Panc1 (cell line): ENCODE data around the gene SRSF3. TPM values are rescaled to one million over a fixed set of nuclear protein-coding genes. Genes with fewer than 3 reads are reported as not detected.

Source experiments
- ATAC-seq: fragments of 200-7000 bp; cut with Tn5 transposase; 2 replicates; pipeline ENCODE4 v1.9.1; 2020; ENCODE audit warnings: mild to moderate bottlenecking, moderate library complexity
- Bru-seq: library from RNA; stranded (reverse); fragments of 400-500 nt; gene quantifications from one replicate; lab custom pipeline; 2021; lab: Mats Ljungman, UMichigan
- BruChase-seq, 2 experiments: library from RNA; stranded (reverse); fragments of 400-500 nt; gene quantifications; one replicate each; lab custom pipeline; 2021; lab: Mats Ljungman, UMichigan
- BruUV-seq: library from RNA; stranded (reverse); fragments of 400-500 nt; replicated peaks from 2 replicates; lab custom pipeline; 2021; lab: Mats Ljungman, UMichigan
- CTCF ChIA-PET: fragments of 300-600 bp; sonication (Branson Sonifier 250); formaldehyde crosslinking; loops from one replicate; lab custom pipeline; 2022; ENCODE audit warnings: antibody characterized with exemption; lab: Charles Lee
- POLR2A ChIA-PET: fragments of 300-600 bp; sonication (Branson Sonifier 250); formaldehyde crosslinking; loops from one replicate; lab custom pipeline; 2022; ENCODE audit warnings: antibody characterized with exemption; lab: Charles Lee
- DNase-seq: peaks from one replicate; pipeline ENCODE4 v3.0.0-alpha.2; 2010; ENCODE audit warnings: low read depth, low spot score
- H3K27ac ChIP-seq: 2 replicates; pipeline ENCODE4 v1.5.1; 2011; ENCODE audit warnings: mild to moderate bottlenecking, low read length, inconsistent platforms
- H3K27me3 ChIP-seq: fragments of 200-500 bp; sonication (Bioruptor generic); 2 replicates; pipeline ENCODE4 v1.6.0; 2014; ENCODE audit warnings: low read length, inconsistent platforms; ENCODE audit not compliant: control insufficient read depth, insufficient read depth
- H3K36me3 ChIP-seq: fragments of 200-500 bp; sonication (Bioruptor generic); 2 replicates; pipeline ENCODE4 v1.5.1; 2014; ENCODE audit warnings: inconsistent platforms, mild to moderate bottlenecking, low read length, moderate library complexity; ENCODE audit not compliant: control insufficient read depth, insufficient read depth
- H3K4me1 ChIP-seq: 2 replicates; pipeline ENCODE4 v1.5.1; 2011; ENCODE audit warnings: inconsistent platforms, mild to moderate bottlenecking, low read length, moderate library complexity; ENCODE audit not compliant: control insufficient read depth, insufficient read depth
- H3K4me3 ChIP-seq, 2 experiments: 2 replicates each; pipeline ENCODE4 v1.5.1; 2011 to 2012; ENCODE audit warnings: low read depth in 2 of 2, low read length in 2 of 2, mild to moderate bottlenecking in 2 of 2, inconsistent platforms in 1 of 2, moderate library complexity in 1 of 2
- H3K9me3 ChIP-seq: fragments of 200-500 bp; sonication (Bioruptor generic); 2 replicates; pipeline ENCODE4 v1.5.1; 2014; ENCODE audit warnings: low read depth, mild to moderate bottlenecking, inconsistent platforms, low read length, moderate library complexity; ENCODE audit not compliant: control insufficient read depth, insufficient read depth
- POLR2AphosphoS5 ChIP-seq: IDR thresholded peaks from 2 replicates; pipeline ENCODE4 v1.6.1; 2012; ENCODE audit warnings: mild to moderate bottlenecking, low read depth, low read length, moderate library complexity
- SIN3A ChIP-seq: IDR thresholded peaks from 2 replicates; pipeline ENCODE4 v1.6.1; 2012; ENCODE audit warnings: low read depth, mild to moderate bottlenecking, low read length, moderate library complexity, borderline replicate concordance; ENCODE audit not compliant: insufficient read depth
- TCF7L2 ChIP-seq: IDR thresholded peaks from 2 replicates; pipeline ENCODE4 v1.6.1; 2011; ENCODE audit warnings: mild to moderate bottlenecking, low read depth, low read length, inconsistent platforms
- in situ Hi-C: cut with HindIII; loops from 2 replicates; pipeline ENCODE4 v1.10.0; 2016; ENCODE audit warnings: low sequenced_read_pairs, low pct_unique_long_range_greater_than_20kb
- intact Hi-C: fragments of 100-400 bp; cut with micrococcal nuclease; formaldehyde crosslinking; loops from one replicate; pipeline ENCODE4 v1.10.0; 2022; ENCODE audit not compliant: unreplicated experiment
- long read RNA-seq: library from polyadenylated mRNA; unstranded; transcript quantifications from one replicate; pipeline ENCODE4 v2.0.0, GENCODE V29; 2021; ENCODE audit not compliant: unreplicated experiment
- polyA plus RNA-seq: library from polyadenylated mRNA; unstranded; fragments of >200 nt; gene quantifications from one replicate; pipeline ENCODE4 v1.2.1, GENCODE V29; 2012; ENCODE audit warnings: missing spikeins; ENCODE audit not compliant: insufficient read length
- total RNA-seq: library from RNA; stranded (reverse); gene quantifications from one replicate; pipeline ENCODE4 v1.2.1, GENCODE V29; 2021; ENCODE audit not compliant: unreplicated experiment
- TF ChIP-seq, protein P1 (sequence below), 2 experiments: IDR thresholded peaks; 2 replicates each; pipeline ENCODE4 v1.6.1; 2011 to 2012; ENCODE audit warnings: low read depth in 2 of 2, control low read depth in 1 of 2, low read length in 1 of 2, mild to moderate bottlenecking in 1 of 2, moderate library complexity in 1 of 2; ENCODE audit not compliant: insufficient read depth in 1 of 2
- TF ChIP-seq, protein P2 (sequence below): fragments of 450-650 bp; IDR thresholded peaks from 2 replicates; pipeline ENCODE4 v1.5.1; 2017; ENCODE audit warnings: mild to moderate bottlenecking

The SRSF3 gene
- total RNA-seq (356 TPM), Bru-seq, nascent RNA (percentile 100 among the genes with signal in this experiment), BruChase-seq, experiment 1, labeled RNA remaining after a 2-hour chase (percentile 99 among the genes with signal in this experiment), BruChase-seq, experiment 2, labeled RNA remaining after a 6-hour chase (percentile 99 among the genes with signal in this experiment)
- polyA plus RNA-seq, result 270 TPM
- long read RNA-seq, full-length matches to known transcripts, result 507 of 547 reads
- long read RNA-seq, partial matches to known transcripts, result 15 of 547 reads
- long read RNA-seq, other reads (novel, unspliced or antisense), result 25 of 547 reads

DNA sequence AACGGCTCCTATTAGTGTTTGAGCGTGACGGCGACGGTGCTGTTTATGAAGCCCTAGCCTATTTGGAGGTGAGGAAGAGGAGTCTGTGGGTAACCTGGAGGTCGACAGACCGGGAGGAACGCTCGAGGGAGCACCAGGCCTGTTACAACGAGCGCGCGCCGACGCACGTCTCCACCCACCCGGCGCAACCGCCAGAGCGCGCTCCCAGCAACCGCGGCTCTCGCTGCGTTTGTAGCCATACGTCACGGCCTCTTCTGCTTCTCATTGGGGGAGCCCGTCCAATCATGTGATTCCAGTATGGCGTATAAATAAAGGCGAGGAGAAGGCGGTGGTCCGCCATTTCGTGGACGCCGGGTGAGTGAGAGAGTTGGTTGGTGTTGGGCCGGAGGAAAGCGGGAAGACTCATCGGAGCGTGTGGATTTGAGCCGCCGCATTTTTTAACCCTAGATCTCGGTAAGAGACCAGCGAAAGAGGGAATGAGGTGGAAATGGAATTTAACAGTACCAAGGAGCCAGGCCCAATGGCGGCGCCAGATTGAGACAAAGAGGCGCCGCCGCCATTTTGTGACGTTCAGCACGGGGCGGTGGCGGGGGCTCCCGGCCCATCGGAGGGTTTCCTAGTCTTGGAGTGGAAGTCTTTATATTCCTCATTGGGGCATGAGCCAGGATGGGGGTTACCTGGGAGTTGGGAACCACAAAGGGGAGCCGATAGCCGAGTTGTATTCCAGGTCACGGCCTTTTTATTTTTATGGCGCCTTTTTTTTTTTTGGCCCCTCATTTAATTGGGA is at the start of gene SRSF3:
SRSF3 (plus strand) TSS at position 334 of the 787 bp plus-strand sequence. CDS start 2,401 bp downstream, outside the sequence.
- in situ Hi-C loops, result no loop called here
- Histone ChIP-seq H3K4me3 (peak within 1 kb of the TSS; percentile 98 to 99), H3K27me3 (no peaks in the 10 kb centered on the region), H3K27ac (peak within 1 kb of the TSS; percentile 99), H3K36me3 (peaks cover 37% of the 10 kb centered on the region), H3K9me3 (no peaks in the 10 kb centered on the region), H3K4me1 (peaks cover 18% of the 10 kb centered on the region)
- intact Hi-C loops, result loop anchor here (2.0 kb wide), 1 partner anchor 47 kb away; the partner anchor contains the start of gene STK38
- CTCF ChIA-PET, result interaction anchor here (0.6 kb wide), 1 partner anchor 151 kb away, joined by 4 read pairs; no protein-coding TSS in a partner anchor
- TF ChIP-seq, protein P1, sequence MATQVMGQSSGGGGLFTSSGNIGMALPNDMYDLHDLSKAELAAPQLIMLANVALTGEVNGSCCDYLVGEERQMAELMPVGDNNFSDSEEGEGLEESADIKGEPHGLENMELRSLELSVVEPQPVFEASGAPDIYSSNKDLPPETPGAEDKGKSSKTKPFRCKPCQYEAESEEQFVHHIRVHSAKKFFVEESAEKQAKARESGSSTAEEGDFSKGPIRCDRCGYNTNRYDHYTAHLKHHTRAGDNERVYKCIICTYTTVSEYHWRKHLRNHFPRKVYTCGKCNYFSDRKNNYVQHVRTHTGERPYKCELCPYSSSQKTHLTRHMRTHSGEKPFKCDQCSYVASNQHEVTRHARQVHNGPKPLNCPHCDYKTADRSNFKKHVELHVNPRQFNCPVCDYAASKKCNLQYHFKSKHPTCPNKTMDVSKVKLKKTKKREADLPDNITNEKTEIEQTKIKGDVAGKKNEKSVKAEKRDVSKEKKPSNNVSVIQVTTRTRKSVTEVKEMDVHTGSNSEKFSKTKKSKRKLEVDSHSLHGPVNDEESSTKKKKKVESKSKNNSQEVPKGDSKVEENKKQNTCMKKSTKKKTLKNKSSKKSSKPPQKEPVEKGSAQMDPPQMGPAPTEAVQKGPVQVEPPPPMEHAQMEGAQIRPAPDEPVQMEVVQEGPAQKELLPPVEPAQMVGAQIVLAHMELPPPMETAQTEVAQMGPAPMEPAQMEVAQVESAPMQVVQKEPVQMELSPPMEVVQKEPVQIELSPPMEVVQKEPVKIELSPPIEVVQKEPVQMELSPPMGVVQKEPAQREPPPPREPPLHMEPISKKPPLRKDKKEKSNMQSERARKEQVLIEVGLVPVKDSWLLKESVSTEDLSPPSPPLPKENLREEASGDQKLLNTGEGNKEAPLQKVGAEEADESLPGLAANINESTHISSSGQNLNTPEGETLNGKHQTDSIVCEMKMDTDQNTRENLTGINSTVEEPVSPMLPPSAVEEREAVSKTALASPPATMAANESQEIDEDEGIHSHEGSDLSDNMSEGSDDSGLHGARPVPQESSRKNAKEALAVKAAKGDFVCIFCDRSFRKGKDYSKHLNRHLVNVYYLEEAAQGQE (IDR thresholded peaks at IDR 0.05; ENCODE audit: insufficient read depth in 1 of 2, low read depth in 2 of 2, low read length in 1 of 2), result peak in 1 of 2 experiments; percentile 58; a peak in 2 of 4 replicates
- TF ChIP-seq, protein P2, sequence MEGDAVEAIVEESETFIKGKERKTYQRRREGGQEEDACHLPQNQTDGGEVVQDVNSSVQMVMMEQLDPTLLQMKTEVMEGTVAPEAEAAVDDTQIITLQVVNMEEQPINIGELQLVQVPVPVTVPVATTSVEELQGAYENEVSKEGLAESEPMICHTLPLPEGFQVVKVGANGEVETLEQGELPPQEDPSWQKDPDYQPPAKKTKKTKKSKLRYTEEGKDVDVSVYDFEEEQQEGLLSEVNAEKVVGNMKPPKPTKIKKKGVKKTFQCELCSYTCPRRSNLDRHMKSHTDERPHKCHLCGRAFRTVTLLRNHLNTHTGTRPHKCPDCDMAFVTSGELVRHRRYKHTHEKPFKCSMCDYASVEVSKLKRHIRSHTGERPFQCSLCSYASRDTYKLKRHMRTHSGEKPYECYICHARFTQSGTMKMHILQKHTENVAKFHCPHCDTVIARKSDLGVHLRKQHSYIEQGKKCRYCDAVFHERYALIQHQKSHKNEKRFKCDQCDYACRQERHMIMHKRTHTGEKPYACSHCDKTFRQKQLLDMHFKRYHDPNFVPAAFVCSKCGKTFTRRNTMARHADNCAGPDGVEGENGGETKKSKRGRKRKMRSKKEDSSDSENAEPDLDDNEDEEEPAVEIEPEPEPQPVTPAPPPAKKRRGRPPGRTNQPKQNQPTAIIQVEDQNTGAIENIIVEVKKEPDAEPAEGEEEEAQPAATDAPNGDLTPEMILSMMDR, result no peak
- TF ChIP-seq POLR2AphosphoS5 (peak; percentile 100), TCF7L2 (peak; percentile 56; the same call in 1 of the 2 replicates), SIN3A (no peak)
- POLR2A ChIA-PET, result interaction anchor here (0.6 to 1.1 kb wide), 6 partner anchors 34 to 1019 kb away, joined by 3 to 8 read pairs (median 5); no protein-coding TSS in a partner anchor
- TSS peak; percentile 84 for BruUV-seq
- ATAC-seq (peak; percentile 97), DNase-seq (peak; percentile 85)

DNA sequence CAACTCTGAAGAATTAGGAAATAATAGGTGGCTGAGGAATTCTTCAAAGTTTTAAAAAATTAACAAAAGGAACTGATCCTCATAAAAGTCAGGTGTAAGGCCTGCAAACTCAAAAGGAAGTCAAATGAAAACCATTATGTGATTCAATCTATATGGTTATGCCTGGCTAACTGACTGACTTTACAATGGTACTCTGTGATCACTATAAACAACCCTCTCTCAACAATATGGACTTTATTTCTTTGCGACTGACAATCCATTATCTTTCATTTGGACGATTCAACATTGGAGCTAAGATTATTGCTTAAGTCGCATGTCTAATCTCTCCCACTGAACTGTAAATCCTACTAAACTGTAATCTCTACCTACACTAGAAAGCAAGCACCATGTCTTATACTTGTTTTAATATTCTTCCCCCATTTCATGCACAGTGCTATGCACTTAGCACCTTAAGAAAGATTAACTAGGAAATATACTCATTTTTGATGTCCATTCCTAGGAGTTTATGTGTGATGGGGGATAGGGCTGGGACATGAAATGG is 48.3 kb upstream of the SRSF3 start:
- Histone ChIP-seq H3K4me3 (peak overlapping the region; percentile 64 to 98), H3K27ac (peak overlapping the region; percentile 87), H3K9me3 (no peaks in the 10 kb centered on the region), H3K27me3 (no peaks in the 10 kb centered on the region), H3K36me3 (peaks cover 3% of the 10 kb centered on the region), H3K4me1 (peaks cover 10% of the 10 kb centered on the region)
- DNase-seq (no peak), ATAC-seq (no peak)
- ChIA-PET CTCF (interaction anchor here (0.6 kb wide), 1 partner anchor 82 kb away, joined by 3 read pairs; no protein-coding TSS in a partner anchor), POLR2A (interaction anchor here (0.6 kb wide), 3 partner anchors 11 to 98 kb away, joined by 3 to 16 read pairs (median 4); no protein-coding TSS in a partner anchor)
- TF ChIP-seq, protein P1 (IDR thresholded peaks at IDR 0.05; ENCODE audit: insufficient read depth in 1 of 2, low read depth in 2 of 2, low read length in 1 of 2), result no peak
- TF ChIP-seq, protein P2, result no peak
- TF ChIP-seq TCF7L2, result no peak
- no peak for TF ChIP-seq POLR2AphosphoS5
- TF ChIP-seq SIN3A, result no peak
- intact Hi-C loops, result loop anchor here (2.0 kb wide), 1 partner anchor 49 kb away; the partner anchor contains the start of gene SRSF3
- BruUV-seq, result TSS peak; percentile 84
- in situ Hi-C loops, result no loop called here
